Fibroblast of pulmonary artery (primary cell): ENCODE results near the gene NXF1.

Source experiments
- DNase-seq: peaks from one replicate; pipeline ENCODE4 v3.0.0-alpha.2; 2010; ENCODE audit warnings: low read depth
- H3K4me3 ChIP-seq: replicated peaks from 2 replicates; pipeline ENCODE4 v1.5.1; 2011; ENCODE audit warnings: low read depth, mild to moderate bottlenecking, control low read depth, low read length, moderate library complexity
- CTCF ChIP-seq: IDR thresholded peaks from 2 replicates; pipeline ENCODE4 v1.5.1; 2011; ENCODE audit warnings: mild to moderate bottlenecking, control low read depth, low read length, inconsistent platforms; ENCODE audit errors: missing control alignments

Gene NXF1

GRCh38 chr11:62794201-62794775 is 11.0 kb downstream of the NXF1 start:
- TF ChIP-seq CTCF: no peak
- H3K4me3 ChIP-seq: no peak overlapping the region
- DNase-seq: no peak

GRCh38 chr11:62792202-62792575 is 13.1 kb downstream of the NXF1 start:
- peak overlapping the region; percentile 88 for H3K4me3 ChIP-seq
- no peak for TF ChIP-seq CTCF
- no peak for DNase-seq

GRCh38 chr11:62791501-62792201 is 13.6 kb downstream of the NXF1 start, which contains the start of gene TMEM223:
TMEM223 (minus strand) TSS chr11:62792006; CDS start chr11:62791994, 12 bp downstream.
- peak within 1 kb of the TSS; percentile 88 for H3K4me3 ChIP-seq
- no peak for TF ChIP-seq CTCF
- DNase-seq: peak; percentile 73

DNA sequence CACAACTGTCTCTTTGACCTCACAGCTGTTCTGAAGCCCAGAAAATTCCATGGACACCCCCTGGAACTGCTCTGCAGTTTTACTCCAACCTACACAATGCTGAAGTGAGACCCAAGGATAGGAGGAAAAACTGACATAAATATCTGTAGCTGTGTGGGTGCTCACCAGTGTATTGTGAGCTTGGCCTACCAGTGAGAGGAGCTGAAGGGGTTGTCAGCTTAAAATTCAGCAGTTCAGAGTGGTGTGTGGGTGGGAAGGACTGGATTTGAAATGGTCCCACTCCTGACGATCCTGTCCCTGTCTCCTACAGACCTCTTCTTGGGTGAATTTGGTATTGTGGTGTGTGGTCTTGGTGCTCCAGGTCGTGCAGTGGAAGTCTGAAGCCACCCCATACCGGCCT is 15.7 kb downstream of the NXF1 start:
- TF ChIP-seq CTCF: no peak
- no peak for DNase-seq
- H3K4me3 ChIP-seq: no peak overlapping the region

- DNase-seq: no peak
- no peak for TF ChIP-seq CTCF
- H3K4me3 ChIP-seq: no peak overlapping the region
Measured at GRCh38 chr11:62788991-62789390, 16.2 kb downstream of the NXF1 start.

DNA sequence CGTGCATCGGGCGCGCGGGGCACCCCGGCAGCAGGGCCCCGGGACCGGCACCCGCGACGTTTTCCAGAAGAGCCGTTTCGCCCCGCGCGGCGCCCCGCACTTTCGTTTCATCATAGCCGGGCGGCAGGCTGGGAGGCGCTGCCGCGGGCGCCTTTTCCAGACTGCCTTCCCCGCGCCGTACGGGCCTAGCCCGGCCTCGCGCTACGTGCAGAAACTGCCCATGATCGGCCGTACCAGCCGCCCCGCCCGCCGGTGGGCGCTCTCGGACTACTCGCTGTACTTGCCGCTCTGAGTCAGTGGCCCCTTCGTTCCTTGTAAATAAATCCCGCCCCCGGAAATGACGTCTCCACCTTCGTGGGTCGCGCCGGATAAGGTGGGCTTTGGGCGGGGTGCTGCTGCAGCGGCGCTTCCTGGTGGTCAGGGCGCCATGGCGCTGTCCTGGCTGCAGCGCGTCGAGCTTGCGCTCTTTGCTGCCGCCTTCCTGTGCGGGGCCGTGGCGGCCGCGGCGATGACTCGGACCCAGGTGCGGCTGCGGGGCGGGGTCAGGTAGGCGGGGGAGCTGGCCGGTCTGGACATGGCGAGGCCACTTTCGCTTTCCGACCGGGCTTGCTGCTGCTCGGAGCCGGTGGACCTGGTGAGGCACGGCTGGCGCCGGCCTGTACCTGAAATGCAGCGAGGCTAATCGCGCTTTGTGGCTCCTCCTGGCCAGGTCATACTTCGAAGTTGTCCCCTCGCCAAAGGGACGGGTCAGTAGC is 18.1 kb downstream of the NXF1 start, which contains the start of gene TMEM179B:
Gene TMEM179B (plus strand): TSS at position 398 of the 755 bp plus-strand sequence. CDS start 30 bp downstream, at position 428.
- peak within 1 kb of the TSS; percentile 89 for H3K4me3 ChIP-seq
- DNase-seq: peak; percentile 98
- peak; percentile 54 for TF ChIP-seq CTCF
